Effector CD8-positive, alpha-beta T cell (primary cell): ENCODE data around the gene ZNF507.

ENCODE experiments used
- DNase-seq: peaks from one replicate; lab custom pipeline; 2025; lab: John Stamatoyannopoulos, UW
- total RNA-seq, 4 experiments: gene quantifications; one replicate each; lab custom pipeline; 2026; lab: John Stamatoyannopoulos, UW

ZNF507 gene
- 45.9 to 63.5 (median 57.7) reads per million in 4 experiments for total RNA-seq

GRCh38 chr19:32345261-32346207, at the start of gene ZNF507:
TSS of gene ZNF507 (plus strand) at chr19:32345610. CDS start at chr19:32352831, 7,221 bp downstream.
- DNase-seq: peak; percentile 73

- no peak for DNase-seq
Observed at GRCh38 chr19:32296694-32297093, 48.7 kb upstream of the ZNF507 start.

- no peak for DNase-seq
Observed at GRCh38 chr19:32302778-32303177, 42.6 kb upstream of the ZNF507 start.

GRCh38 chr19:32303193-32303592, 42.2 kb upstream of the ZNF507 start:
- DNase-seq: no peak

GRCh38 chr19:32307591-32307990, 37.8 kb upstream of the ZNF507 start:
- no peak for DNase-seq

- DNase-seq: no peak
Observed at GRCh38 chr19:32308431-32309077, 36.9 kb upstream of the ZNF507 start.

GRCh38 chr19:32309711-32310390, 35.6 kb upstream of the ZNF507 start:
- no peak for DNase-seq

- DNase-seq: no peak
Observed at GRCh38 chr19:32311371-32311770, 34.0 kb upstream of the ZNF507 start.

- no peak for DNase-seq
Observed at GRCh38 chr19:32313569-32314265, 31.7 kb upstream of the ZNF507 start.

- no peak for DNase-seq
Observed at GRCh38 chr19:32316034-32316433, 29.4 kb upstream of the ZNF507 start.

GRCh38 chr19:32317086-32317485, 28.3 kb upstream of the ZNF507 start:
- no peak for DNase-seq

- no peak for DNase-seq
Observed at GRCh38 chr19:32318884-32319520, 26.4 kb upstream of the ZNF507 start.

- no peak for DNase-seq
Observed at GRCh38 chr19:32322541-32322940, 22.9 kb upstream of the ZNF507 start.

- DNase-seq: no peak
Observed at GRCh38 chr19:32324631-32325285, 20.7 kb upstream of the ZNF507 start.

- DNase-seq: no peak
Observed at GRCh38 chr19:32330213-32330857, 15.1 kb upstream of the ZNF507 start.

GRCh38 chr19:32333227-32333626, 12.2 kb upstream of the ZNF507 start:
- DNase-seq: no peak

GRCh38 chr19:32336259-32337083, 8.9 kb upstream of the ZNF507 start:
- DNase-seq: no peak

GRCh38 chr19:32337084-32337808, 8.2 kb upstream of the ZNF507 start:
- DNase-seq: no peak

GRCh38 chr19:32339423-32339822, 6.0 kb upstream of the ZNF507 start:
- no peak for DNase-seq
